Tibial artery (tissue), 4 donors: Measurements from ENCODE around the gene RNASE13.

ENCODE experiments used
- DNase-seq, 2 donors: peaks; one replicate each; pipeline ENCODE4 v3.0.0-alpha.2; 2019
- H3K27ac ChIP-seq, 2 donors: fragments of 200-600 bp; sonication (generic) in 1 of 2; 1 replicate in 1 of 2; 2 replicates in 1 of 2; pipeline ENCODE4 v1.5.1; 2018 to 2019; ENCODE audit warnings: mild to moderate bottlenecking in 1 of 2
- H3K27me3 ChIP-seq, 2 donors: fragments of 200-600 bp; sonication (generic) in 1 of 2; one replicate each; pipeline versions ENCODE4 v1.5.1 to v1.6.0; 2016 to 2019
- H3K36me3 ChIP-seq, 3 donors: fragments of 200-600 bp; sonication (generic) in 2 of 3; one replicate each; pipeline ENCODE4 v1.5.1; 2016 to 2019; ENCODE audit warnings: mild to moderate bottlenecking in 2 of 3
- H3K4me1 ChIP-seq, 4 donors: fragments of 200-600 bp; sonication (generic) in 2 of 4; 1 replicate in 3 of 4; 2 replicates in 1 of 4; pipeline ENCODE4 v1.5.1; 2016 to 2019
- H3K4me3 ChIP-seq, 2 donors: fragments of 200-600 bp; sonication (generic) in 1 of 2; 1 replicate in 1 of 2; 2 replicates in 1 of 2; pipeline ENCODE4 v1.5.1; 2018 to 2019; ENCODE audit warnings: mild to moderate bottlenecking in 2 of 2
- H3K9me3 ChIP-seq, 3 donors: fragments of 200-600 bp; sonication (generic) in 1 of 3; one replicate each; pipeline ENCODE4 v1.5.1; 2016 to 2019
- intact Hi-C: fragments of 100-400 bp; cut with DNase I; formaldehyde crosslinking; loops from one replicate; pipeline ENCODE4 v1.15.0; 2023; ENCODE audit warnings: low total_unique reads
- TF ChIP-seq, protein P1 (sequence below), 2 experiments: fragments of 200-600 bp in 1 of 2; fragments of 450-650 bp in 1 of 2; IDR thresholded peaks; one replicate each; pipeline ENCODE4 v1.5.1; 2017 to 2019; ENCODE audit warnings: antibody characterized with exemption in 2 of 2, mild to moderate bottlenecking in 1 of 2, moderate library complexity in 1 of 2

The RNASE13 gene

DNA sequence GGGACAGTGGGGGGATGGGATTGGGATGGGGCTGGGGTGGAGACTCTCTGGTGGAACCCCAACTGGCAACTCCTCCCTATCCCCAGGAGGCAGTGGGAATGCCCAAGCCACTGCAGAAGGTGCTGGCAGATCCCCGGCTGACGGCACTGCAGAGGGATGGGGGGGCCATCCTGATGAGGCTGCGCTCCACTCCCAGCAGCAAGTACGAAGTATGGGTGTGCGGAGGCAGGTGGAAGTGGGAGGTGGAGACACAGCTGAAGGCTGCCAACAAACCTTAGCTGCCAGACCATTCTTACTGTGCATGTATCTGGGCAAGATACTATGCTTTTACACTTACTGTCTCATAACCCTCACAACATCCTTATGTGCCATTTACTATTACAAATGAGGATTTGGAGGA lies 43.7 kb upstream of the RNASE13 start:
- intact Hi-C loops, result no loop called here
- H3K9me3 ChIP-seq, result no peaks in the 10 kb centered on the region
- H3K4me1 ChIP-seq, result peaks cover 0 to 4% (median 0%) of the 10 kb centered on the region in 4 donors
- no peak overlapping the region for H3K4me3 ChIP-seq
- H3K36me3 ChIP-seq, result peaks cover 55 to 100% (median 89%) of the 10 kb centered on the region in 3 donors
- H3K27me3 ChIP-seq, result no peaks in the 10 kb centered on the region
- no peak overlapping the region for H3K27ac ChIP-seq
- no peak for DNase-seq
- TF ChIP-seq, protein P1, sequence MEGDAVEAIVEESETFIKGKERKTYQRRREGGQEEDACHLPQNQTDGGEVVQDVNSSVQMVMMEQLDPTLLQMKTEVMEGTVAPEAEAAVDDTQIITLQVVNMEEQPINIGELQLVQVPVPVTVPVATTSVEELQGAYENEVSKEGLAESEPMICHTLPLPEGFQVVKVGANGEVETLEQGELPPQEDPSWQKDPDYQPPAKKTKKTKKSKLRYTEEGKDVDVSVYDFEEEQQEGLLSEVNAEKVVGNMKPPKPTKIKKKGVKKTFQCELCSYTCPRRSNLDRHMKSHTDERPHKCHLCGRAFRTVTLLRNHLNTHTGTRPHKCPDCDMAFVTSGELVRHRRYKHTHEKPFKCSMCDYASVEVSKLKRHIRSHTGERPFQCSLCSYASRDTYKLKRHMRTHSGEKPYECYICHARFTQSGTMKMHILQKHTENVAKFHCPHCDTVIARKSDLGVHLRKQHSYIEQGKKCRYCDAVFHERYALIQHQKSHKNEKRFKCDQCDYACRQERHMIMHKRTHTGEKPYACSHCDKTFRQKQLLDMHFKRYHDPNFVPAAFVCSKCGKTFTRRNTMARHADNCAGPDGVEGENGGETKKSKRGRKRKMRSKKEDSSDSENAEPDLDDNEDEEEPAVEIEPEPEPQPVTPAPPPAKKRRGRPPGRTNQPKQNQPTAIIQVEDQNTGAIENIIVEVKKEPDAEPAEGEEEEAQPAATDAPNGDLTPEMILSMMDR (IDR thresholded peaks at IDR 0.05), result no peak

- Histone ChIP-seq H3K9me3 (no peaks in the 10 kb centered on the region), H3K27me3 (no peaks in the 10 kb centered on the region), H3K27ac (no peak overlapping the region), H3K4me3 (no peak overlapping the region), H3K4me1 (peaks cover 0 to 7% (median 2%) of the 10 kb centered on the region in 4 donors), H3K36me3 (peaks cover 52 to 94% (median 85%) of the 10 kb centered on the region in 3 donors)
- no peak for DNase-seq
- TF ChIP-seq, protein P1 (IDR thresholded peaks at IDR 0.05), result no peak
- intact Hi-C loops, result no loop called here
Measured at GRCh38 chr14:21077672-21078071, 43.1 kb upstream of the RNASE13 start.

GRCh38 chr14:21075719-21076437 lies 41.3 kb upstream of the RNASE13 start:
- no peak overlapping the region for H3K4me3 ChIP-seq
- no peak overlapping the region for H3K27ac ChIP-seq
- TF ChIP-seq, protein P1 (IDR thresholded peaks at IDR 0.05), result no peak
- peaks cover 0 to 25% (median 11%) of the 10 kb centered on the region in 4 donors for H3K4me1 ChIP-seq
- no peaks in the 10 kb centered on the region for H3K9me3 ChIP-seq
- H3K27me3 ChIP-seq, result no peaks in the 10 kb centered on the region
- DNase-seq, result no peak
- intact Hi-C loops, result no loop called here
- peaks cover 35 to 76% (median 67%) of the 10 kb centered on the region in 3 donors for H3K36me3 ChIP-seq

DNA sequence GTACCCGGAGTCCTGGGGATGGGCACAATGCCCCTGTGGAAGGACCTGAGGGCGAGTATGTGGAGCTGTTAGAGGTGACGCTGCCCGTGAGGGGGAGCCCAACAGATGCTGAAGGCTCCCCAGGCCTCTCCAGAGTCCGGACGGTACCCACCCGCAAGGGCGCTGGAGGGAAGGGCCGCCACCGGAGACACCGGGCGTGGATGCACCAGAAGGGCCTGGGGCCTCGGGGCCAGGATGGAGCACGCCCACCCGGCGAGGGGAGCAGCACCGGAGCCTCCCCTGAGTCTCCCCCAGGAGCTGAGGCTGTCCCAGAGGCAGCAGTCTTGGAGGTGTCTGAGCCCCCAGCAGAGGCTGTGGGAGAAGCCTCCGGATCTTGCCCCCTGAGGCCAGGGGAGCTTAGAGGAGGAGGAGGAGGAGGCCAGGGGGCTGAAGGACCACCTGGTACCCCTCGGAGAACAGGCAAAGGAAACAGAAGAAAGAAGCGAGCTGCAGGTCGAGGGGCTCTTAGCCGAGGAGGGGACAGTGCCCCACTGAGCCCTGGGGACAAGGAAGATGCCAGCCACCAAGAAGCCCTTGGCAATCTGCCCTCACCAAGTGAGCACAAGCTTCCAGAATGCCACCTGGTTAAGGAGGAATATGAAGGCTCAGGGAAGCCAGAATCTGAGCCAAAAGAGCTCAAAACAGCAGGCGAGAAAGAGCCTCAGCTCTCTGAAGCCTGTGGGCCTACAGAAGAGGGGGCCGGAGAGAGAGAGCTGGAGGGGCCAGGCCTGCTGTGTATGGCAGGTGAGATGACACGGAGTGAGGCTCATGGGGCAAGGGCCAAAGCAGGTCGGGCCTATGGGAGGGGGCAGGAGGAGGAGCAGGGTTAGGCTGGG lies 40.0 kb upstream of the RNASE13 start:
- TF ChIP-seq, protein P1 (IDR thresholded peaks at IDR 0.05), result no peak
- H3K4me1 ChIP-seq, result peaks cover 0 to 28% (median 14%) of the 10 kb centered on the region in 4 donors
- intact Hi-C loops, result no loop called here
- no peak for DNase-seq
- H3K27ac ChIP-seq, result no peak overlapping the region
- H3K9me3 ChIP-seq, result no peaks in the 10 kb centered on the region
- H3K27me3 ChIP-seq, result no peaks in the 10 kb centered on the region
- peaks cover 31 to 63% (median 55%) of the 10 kb centered on the region in 3 donors for H3K36me3 ChIP-seq
- H3K4me3 ChIP-seq, result no peak overlapping the region

DNA sequence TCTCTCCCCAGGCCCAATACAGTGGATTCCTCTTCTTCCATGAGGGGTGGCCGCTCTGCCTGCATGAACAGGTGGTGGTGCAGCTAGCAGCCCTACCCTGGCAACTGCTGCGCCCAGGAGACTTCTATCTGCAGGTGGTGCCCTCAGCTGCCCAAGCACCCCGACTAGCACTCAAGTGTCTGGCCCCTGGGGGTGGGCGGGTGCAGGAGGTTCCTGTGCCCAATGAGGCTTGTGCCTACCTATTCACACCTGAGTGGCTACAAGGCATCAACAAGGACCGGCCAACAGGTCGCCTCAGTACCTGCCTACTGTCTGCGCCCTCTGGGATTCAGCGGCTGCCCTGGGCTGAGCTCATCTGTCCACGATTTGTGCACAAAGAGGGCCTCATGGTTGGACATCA lies 39.3 kb upstream of the RNASE13 start:
- H3K36me3 ChIP-seq, result peaks cover 24 to 56% (median 48%) of the 10 kb centered on the region in 3 donors
- H3K9me3 ChIP-seq, result no peaks in the 10 kb centered on the region
- DNase-seq, result no peak
- H3K27me3 ChIP-seq, result no peaks in the 10 kb centered on the region
- intact Hi-C loops, result no loop called here
- TF ChIP-seq, protein P1 (IDR thresholded peaks at IDR 0.05), result no peak
- H3K4me3 ChIP-seq, result no peak overlapping the region
- peaks cover 0 to 35% (median 21%) of the 10 kb centered on the region in 4 donors for H3K4me1 ChIP-seq
- no peak overlapping the region for H3K27ac ChIP-seq
